Measurements from ENCODE around the gene CNTN4.
"Not testable (repeated sequence)": the region's sequence is repeated elsewhere in the genome, so short reads cannot be mapped to it uniquely, and the experiment has no call there.

Gene CNTN4

DNA sequence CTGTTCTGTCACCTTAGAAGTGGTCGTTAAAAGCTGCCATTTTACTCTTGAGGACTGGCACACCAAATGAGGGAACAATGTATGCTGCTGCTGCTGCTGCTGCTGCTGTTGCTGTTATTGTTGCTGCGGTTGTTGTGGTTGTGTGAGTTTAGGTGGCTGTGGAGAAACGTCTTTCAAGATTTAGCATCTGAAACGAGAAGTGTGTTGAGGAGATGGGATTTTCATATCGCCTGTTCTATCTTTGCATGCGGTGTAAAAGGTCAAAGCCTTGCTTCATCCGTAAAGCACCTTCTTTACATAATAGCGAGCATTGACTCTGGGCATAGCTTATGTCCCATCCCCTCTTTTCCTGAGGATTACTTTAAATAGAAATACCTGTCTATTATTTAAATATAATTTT is 428.7 kb downstream of the CNTN4 start:
- DNase-seq: not testable (repeated sequence)

DNA sequence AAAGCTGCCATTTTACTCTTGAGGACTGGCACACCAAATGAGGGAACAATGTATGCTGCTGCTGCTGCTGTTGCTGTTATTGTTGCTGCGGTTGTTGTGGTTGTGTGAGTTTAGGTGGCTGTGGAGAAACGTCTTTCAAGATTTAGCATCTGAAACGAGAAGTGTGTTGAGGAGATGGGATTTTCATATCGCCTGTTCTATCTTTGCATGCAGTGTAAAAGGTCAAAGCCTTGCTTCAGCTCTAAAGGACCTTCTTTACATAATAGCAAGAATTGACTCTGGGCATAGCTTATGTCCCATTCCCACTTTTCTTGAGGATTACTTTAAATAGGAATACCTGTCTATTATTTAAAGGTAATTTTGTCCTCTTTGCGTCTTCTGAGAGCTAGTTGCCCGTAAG is 436.1 kb downstream of the CNTN4 start:
- not testable (repeated sequence) for DNase-seq

GRCh38 chr3:2535206-2535605 is 436.5 kb downstream of the CNTN4 start:
- DNase-seq: no peak

- no peak for DNase-seq
These were observed 437.9 kb downstream of the CNTN4 start for GRCh38 chr3:2536575-2536974.

GRCh38 chr3:2540115-2540514 is 441.4 kb downstream of the CNTN4 start:
- no peak for DNase-seq

GRCh38 chr3:2543247-2543646 is 444.6 kb downstream of the CNTN4 start:
- DNase-seq: no peak

- DNase-seq: no peak
These were observed 445.5 kb downstream of the CNTN4 start for GRCh38 chr3:2544212-2544611.

GRCh38 chr3:2544718-2545117 is 446.1 kb downstream of the CNTN4 start:
- no peak for DNase-seq

- no peak for DNase-seq
These were observed 448.4 kb downstream of the CNTN4 start for GRCh38 chr3:2547049-2547448.

GRCh38 chr3:2554656-2555055 is 456.0 kb downstream of the CNTN4 start:
- no peak for DNase-seq

GRCh38 chr3:2558796-2559195 is 460.1 kb downstream of the CNTN4 start:
- no peak for DNase-seq

GRCh38 chr3:2567451-2567850 is 468.8 kb downstream of the CNTN4 start:
- DNase-seq: no peak

GRCh38 chr3:2568156-2568555 is 469.5 kb downstream of the CNTN4 start:
- DNase-seq: no peak

GRCh38 chr3:2568929-2569328 is 470.3 kb downstream of the CNTN4 start:
- DNase-seq: no peak

DNA sequence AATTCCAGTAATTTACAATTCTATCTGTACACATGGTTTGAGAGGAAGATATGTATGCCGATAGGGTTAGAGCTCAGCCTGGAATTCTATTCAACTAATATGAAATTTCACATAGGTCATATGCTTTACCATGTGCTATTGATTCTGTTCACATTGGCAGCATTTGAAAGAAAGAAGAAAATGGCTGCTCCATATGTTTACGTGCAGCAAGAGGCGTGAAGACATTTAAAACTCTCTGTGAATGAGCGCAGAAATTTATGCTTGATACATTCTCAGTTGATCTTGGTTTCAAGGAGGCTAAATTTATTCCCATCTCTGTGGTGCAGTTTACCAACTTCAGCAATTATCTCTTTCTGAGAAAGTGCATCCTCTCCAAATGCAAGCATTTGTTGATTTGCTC is 478.9 kb downstream of the CNTN4 start:
- no peak for DNase-seq

DNA sequence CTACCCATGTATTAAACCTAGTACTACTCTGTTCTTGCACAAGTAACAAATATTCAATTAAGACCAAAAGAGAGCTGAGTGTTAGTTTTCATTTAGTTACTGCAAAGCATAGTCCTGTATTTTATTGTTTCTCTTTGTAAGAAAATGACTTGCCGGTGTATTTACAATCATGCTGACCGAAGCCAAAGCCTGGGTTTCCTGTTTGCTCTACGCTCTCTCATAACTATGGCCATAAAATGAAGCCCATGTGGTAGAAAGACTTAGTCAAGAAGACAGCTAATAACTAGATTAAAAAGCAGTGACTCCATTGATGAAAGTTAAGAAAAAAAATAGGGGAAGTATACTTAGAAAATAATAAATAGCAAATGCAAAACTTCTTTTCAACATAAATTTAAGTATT is 479.9 kb downstream of the CNTN4 start:
- no peak for DNase-seq

GRCh38 chr3:2579206-2579605 is 480.5 kb downstream of the CNTN4 start:
- DNase-seq: no peak

- no peak for DNase-seq
These were observed 484.4 kb downstream of the CNTN4 start for GRCh38 chr3:2583046-2583445.

- no peak for DNase-seq
These were observed 490.8 kb downstream of the CNTN4 start for GRCh38 chr3:2589336-2589969.

DNA sequence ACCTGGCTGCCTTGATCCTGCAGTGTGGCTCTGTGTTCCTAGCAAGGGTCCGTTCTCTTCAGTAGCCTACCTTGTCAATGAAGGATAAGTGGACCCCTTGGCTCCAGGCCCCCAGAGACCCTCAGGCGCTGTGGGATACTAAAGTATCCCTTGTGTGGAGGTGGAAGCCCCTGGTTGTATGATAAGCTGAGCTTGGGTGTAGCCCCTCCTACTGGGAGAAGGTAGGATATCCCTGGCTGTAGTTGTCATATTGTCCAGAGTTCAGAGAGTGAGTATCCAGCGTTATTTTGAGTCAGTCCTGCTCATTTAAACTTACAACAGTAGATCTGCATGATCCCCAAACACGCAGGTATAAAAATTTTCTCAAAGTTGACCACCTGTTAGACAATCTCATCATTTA is 496.8 kb downstream of the CNTN4 start:
- DNase-seq: no peak

DNA sequence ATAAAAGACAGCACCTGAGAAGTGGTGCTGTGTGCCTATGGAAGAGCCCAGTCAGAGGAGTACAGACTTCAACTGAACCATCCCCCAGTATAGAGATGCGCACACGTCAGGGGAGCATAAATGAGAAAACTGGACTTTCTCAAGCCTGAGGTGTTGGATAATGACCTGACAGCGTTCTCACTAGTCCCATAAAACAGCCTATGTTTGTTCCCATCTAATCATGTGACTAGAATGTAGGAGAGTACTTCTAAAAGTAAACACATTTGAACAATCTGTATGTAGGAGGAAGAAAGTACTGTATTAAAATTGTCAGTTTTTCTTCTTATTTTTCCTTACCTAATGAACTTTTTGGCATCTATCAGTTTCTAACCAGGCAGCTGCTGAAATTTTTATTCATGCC is 498.9 kb downstream of the CNTN4 start:
- no peak for DNase-seq

- no peak for DNase-seq
These were observed 500.8 kb downstream of the CNTN4 start for GRCh38 chr3:2599471-2599870.

- DNase-seq: no peak
These were observed 505.1 kb downstream of the CNTN4 start for GRCh38 chr3:2603692-2604289.

GRCh38 chr3:2614578-2614977 is 515.9 kb downstream of the CNTN4 start:
- no peak for DNase-seq

- DNase-seq: no peak
These were observed 516.4 kb downstream of the CNTN4 start for GRCh38 chr3:2615080-2615479.

Data from NCI-H2029 treated with DMSO at 0.1 percent for 48 hours (cell line).